ENCODE results near the gene ADRM1.

ADRM1 gene

GRCh38 chr20:62348604-62349003 lies 45.8 kb downstream of the ADRM1 start:
- ChIA-PET POLR2A (interaction anchor here (2.5 kb wide), 1 partner anchor 19 kb away, joined by 7 read pairs; the partner anchor contains the start of gene LAMA5), CTCF (no interaction called here)
- DNase-seq (ENCODE audit: extremely low spot score): no peak
- TF ChIP-seq SP1 (IDR thresholded peaks at IDR 0.05) (no peak), FOXM1 (IDR thresholded peaks at IDR 0.05; ENCODE audit: borderline replicate concordance) (no peak), HDGF (IDR thresholded peaks at IDR 0.05; ENCODE audit: borderline replicate concordance) (no peak), ARNT (IDR thresholded peaks at IDR 0.05) (no peak), L3MBTL2 (conservative IDR thresholded peaks at IDR 0.05) (no peak)

DNA sequence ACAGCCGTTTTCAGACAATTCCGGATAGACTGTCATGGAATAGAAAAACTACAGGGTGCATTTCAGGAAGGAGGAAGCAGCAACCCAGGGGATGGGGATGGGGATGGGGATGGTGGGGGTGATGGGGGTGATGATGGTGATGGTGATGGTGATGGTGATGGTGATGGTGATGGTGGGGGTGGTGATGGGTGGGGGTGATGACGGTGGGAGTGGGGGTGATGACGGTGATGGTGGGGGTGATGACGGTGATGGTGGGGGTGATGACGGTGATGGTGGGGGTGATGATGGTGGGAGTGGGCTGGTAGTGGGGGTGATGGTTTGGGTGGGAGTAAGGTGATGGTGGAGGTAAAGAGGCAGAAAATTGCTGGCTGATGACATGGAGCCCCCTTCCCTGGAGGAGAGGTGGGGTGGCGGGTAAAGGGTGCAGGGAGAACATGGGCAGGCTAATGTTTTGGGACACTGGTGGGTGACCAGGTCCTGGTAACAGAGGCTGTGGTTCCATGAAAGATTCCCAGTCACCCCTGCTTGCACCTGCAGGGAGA lies 46.8 kb downstream of the ADRM1 start:
- TF ChIP-seq CTBP1 (IDR thresholded peaks at IDR 0.05; ENCODE audit: borderline replicate concordance): no peak
- TF ChIP-seq ELF4 (IDR thresholded peaks at IDR 0.05): no peak
- TF ChIP-seq ARNT (IDR thresholded peaks at IDR 0.05): no peak
- TF ChIP-seq LEF1 (IDR thresholded peaks at IDR 0.05; ENCODE audit: borderline replicate concordance): no peak
- no peak for TF ChIP-seq SP1 (IDR thresholded peaks at IDR 0.05)
- TF ChIP-seq TARDBP (IDR thresholded peaks at IDR 0.05): no peak
- no peak for TF ChIP-seq PKNOX1 (IDR thresholded peaks at IDR 0.05)
- no peak for TF ChIP-seq HDGF (IDR thresholded peaks at IDR 0.05; ENCODE audit: borderline replicate concordance)
- TF ChIP-seq BHLHE40 (IDR thresholded peaks at IDR 0.05; ENCODE audit: borderline replicate concordance): no peak
- ChIA-PET CTCF (interaction anchor here (1.1 kb wide), 1 partner anchor 16 kb away, joined by 4 read pairs; no protein-coding TSS in a partner anchor), POLR2A (interaction anchor here (2.5 kb wide), 1 partner anchor 18 kb away, joined by 7 read pairs; the partner anchor contains the start of gene LAMA5)
- no peak for DNase-seq (ENCODE audit: extremely low spot score)

DNA sequence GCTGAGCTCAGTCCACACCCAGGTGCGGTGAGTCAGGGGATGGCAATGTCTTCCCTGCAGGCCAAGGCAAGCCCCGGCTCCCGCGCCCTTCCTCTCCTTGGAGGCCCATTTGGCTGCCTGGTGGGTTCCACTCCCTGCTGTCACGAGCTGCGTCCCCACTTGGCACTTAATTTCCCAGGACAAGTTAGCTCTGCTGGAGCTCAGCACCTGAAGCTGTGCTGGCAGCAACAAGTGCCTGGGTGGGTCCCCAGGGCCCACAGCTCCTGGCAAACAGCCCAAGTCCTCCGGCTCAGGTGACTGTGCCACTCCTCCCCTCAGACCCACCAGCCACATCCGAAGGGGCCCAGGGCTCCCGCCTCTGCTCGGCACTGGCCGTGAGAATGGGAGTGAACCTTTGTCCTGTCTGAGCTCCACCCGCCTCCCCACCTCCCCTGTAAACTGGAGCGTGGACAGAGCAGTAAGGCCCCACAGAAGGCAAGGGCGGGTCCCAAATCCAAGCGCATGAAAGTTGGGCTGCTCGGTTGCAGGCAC lies 47.4 kb downstream of the ADRM1 start:
- no peak for TF ChIP-seq LEF1 (IDR thresholded peaks at IDR 0.05; ENCODE audit: borderline replicate concordance)
- CTCF ChIA-PET: interaction anchor here (1.1 kb wide), 1 partner anchor 16 kb away, joined by 4 read pairs; no protein-coding TSS in a partner anchor
- no peak for DNase-seq (ENCODE audit: extremely low spot score)
- POLR2A ChIA-PET: interaction anchor here (2.5 kb wide), 1 partner anchor 17 kb away, joined by 7 read pairs; the partner anchor contains the start of gene LAMA5

DNA sequence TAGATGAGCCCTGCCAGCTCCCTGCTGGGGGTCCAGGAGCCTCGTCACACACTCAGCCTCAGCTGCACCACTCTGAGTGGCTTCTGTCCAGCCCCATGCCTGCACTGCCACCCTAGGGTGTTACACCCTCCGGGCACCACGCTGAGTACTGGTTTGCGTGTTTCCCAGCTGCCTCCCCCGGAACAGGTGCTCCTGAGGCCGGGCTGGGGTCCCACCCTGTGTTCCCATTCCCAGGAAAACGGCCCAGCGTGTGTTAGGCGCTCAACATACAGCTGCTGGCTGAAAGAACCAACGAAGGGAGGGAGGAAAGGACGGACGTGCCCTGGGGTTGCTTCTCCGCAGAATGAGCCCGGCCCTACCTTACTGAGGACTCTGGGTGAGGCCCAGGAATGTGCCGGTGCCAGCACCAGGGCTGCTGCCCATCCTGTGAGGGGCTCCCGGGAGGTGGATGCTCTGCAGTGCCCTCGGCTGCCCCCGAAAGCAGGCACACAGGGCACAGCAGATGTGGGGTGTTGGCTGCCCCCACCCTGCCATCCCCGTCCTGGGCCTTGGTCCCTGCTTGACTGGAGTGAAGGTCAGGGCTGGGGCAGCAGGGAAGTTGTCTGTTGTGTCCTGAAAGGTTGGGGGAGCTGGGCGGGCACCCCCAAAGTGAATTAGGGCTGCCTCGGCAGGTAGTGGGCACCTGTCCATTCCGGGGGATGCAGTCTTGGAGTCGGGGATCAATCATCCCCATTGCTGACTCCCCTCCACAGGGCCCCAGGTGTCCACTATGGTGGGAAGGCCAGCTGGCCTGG lies 48.0 kb downstream of the ADRM1 start:
- ChIA-PET POLR2A (interaction anchor here (2.5 kb wide), 1 partner anchor 16 kb away, joined by 7 read pairs; the partner anchor contains the start of gene LAMA5), CTCF (no interaction called here)
- no peak for DNase-seq (ENCODE audit: extremely low spot score)
- TF ChIP-seq PKNOX1 (IDR thresholded peaks at IDR 0.05) (no peak), L3MBTL2 (conservative IDR thresholded peaks at IDR 0.05) (no peak), SUZ12 (IDR thresholded peaks at IDR 0.05) (no peak), ARNT (IDR thresholded peaks at IDR 0.05) (no peak), ELF4 (IDR thresholded peaks at IDR 0.05) (no peak), FOXA1 (IDR thresholded peaks at IDR 0.05) (no peak), FOXK2 (IDR thresholded peaks at IDR 0.05) (no peak), NFRKB (IDR thresholded peaks at IDR 0.05) (no peak), SP1 (IDR thresholded peaks at IDR 0.05) (no peak), LEF1 (IDR thresholded peaks at IDR 0.05; ENCODE audit: borderline replicate concordance) (no peak)

- no peak for TF ChIP-seq L3MBTL2 (conservative IDR thresholded peaks at IDR 0.05)
- no peak for TF ChIP-seq SP1 (IDR thresholded peaks at IDR 0.05)
- TF ChIP-seq CTBP1 (IDR thresholded peaks at IDR 0.05; ENCODE audit: borderline replicate concordance): no peak
- no peak for TF ChIP-seq HDGF (IDR thresholded peaks at IDR 0.05; ENCODE audit: borderline replicate concordance)
- no peak for DNase-seq (ENCODE audit: extremely low spot score)
- POLR2A ChIA-PET: no interaction called here
- CTCF ChIA-PET: no interaction called here
These were observed 48.9 kb downstream of the ADRM1 start for GRCh38 chr20:62351469-62352401.

DNA sequence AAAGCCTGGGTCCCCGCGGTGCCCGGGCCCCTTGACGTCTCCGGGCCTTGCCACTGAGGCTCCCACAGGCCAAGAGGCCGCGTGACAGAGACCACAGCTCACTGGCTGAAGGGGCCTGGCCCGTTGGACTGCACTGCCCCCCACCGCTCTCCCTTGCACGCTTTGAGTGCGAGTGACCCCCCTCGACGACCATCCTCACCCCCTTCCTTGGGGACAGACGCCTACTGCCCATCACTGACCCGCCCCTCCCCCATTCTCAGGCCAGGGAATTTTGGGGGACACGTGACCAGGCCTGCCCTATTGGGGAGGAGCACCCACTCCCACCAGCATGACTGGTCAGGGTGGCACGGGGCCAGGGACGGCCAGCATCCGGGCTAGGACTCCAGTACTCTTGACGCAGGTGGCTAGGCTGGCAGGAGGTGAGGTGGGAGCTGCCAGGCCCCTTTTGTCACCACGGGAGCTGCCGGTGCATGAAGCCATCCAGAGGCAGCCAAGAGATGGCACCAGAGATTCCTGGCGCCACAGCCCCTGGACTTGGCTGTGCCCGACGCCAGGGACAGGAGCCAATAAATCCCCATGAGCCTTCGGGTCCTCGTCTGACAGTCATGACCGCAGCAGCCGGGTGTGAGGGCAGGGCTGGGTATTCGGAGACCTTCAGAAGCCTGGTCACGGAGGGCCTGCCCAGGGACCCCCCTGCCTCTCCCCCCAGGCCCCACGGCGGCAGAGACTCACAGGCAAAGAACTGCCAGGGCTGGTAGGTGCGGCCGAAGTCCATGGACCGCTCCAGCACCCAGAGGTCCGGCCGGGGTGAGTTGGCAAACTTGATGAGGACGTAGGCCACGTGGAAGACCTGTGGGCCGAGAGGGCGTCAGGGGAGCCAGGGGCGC lies 49.8 kb downstream of the ADRM1 start:
- TF ChIP-seq ZNF384 (IDR thresholded peaks at IDR 0.05) (no peak), NFRKB (IDR thresholded peaks at IDR 0.05) (no peak), TARDBP (IDR thresholded peaks at IDR 0.05) (no peak), FOXK2 (IDR thresholded peaks at IDR 0.05) (no peak), ARNT (IDR thresholded peaks at IDR 0.05) (no peak), L3MBTL2 (conservative IDR thresholded peaks at IDR 0.05) (no peak), FOXA1 (IDR thresholded peaks at IDR 0.05) (no peak), HDGF (IDR thresholded peaks at IDR 0.05; ENCODE audit: borderline replicate concordance) (no peak), BHLHE40 (IDR thresholded peaks at IDR 0.05; ENCODE audit: borderline replicate concordance) (no peak), SUZ12 (IDR thresholded peaks at IDR 0.05) (no peak), FOXM1 (IDR thresholded peaks at IDR 0.05; ENCODE audit: borderline replicate concordance) (no peak), PKNOX1 (IDR thresholded peaks at IDR 0.05) (no peak)
- ChIA-PET POLR2A (no interaction called here), CTCF (no interaction called here)
- no peak for DNase-seq (ENCODE audit: extremely low spot score)

All from HEK293T (cell line).